Activated CD8-positive, alpha-beta memory T cell treated with anti-CD3 and anti-CD28 coated beads for 4 hours (primary cell): Measurements from ENCODE around the gene NAV2.

Source experiments
- DNase-seq, 2 donors: peaks; one replicate each; pipeline ENCODE4 v3.0.0-alpha.2; 2020; ENCODE audit warnings: low read depth in 2 of 2

Gene NAV2

GRCh38 chr11:19810852-19811251 is 98.2 kb downstream of the NAV2 start:
- DNase-seq, result no peak

DNA sequence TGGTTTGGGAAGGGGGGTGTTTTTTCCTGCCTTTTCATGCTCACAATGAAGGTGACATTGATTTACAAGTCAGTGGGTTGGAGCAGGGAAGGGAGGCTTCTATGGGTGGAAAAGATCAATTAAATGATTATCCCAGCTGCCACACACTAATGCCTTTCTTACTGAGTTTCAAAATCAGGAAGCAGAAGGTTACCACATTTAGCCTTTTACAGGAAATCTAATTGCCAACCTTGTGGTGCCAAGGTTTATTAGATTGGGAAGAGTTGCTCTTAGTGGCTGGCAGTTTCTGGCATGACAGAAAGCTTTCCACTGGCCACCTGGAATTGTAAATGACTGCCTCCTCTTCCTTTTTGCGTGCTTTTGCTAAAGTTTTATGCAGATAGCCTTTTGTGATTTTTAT is 98.7 kb downstream of the NAV2 start:
- no peak for DNase-seq

DNA sequence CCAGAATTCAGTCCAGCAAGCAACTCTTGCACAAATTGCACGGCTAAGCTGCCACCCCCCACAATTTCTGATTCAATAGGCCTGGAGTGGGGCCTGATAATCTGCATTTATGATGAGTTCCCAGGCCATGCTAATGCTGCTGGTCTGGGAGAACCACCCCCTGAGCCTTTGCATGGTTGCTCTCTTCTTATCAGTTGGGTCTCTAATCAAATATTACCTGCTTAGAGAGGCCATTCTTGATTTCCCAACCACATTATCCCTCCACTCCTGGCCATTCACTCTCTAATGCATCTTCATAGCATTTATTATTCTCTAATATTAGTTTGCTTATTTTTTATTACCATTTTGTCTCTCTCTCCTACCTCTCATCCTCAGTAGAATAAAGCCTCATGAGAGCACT is 99.5 kb downstream of the NAV2 start:
- no peak for DNase-seq

DNA sequence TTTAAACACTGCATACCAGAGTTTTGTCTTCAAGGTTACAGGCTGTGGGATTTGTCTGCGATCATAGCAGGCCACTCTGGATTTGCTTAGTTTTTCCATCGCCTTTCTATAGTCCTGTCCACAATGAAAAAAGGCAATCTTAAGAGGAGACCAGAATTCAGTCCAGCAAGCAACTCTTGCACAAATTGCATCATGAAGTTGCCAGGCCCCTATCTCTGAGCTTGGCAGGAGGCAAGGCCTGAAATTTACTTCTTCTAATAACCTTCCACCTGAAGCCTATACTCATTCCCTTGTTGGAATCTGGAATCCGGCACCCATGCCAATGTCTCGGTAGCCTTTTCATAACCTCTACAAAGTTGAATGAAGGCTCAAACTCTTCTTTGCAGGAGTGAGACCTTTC is 100.1 kb downstream of the NAV2 start:
- no peak for DNase-seq

GRCh38 chr11:19813158-19813879 is 100.7 kb downstream of the NAV2 start:
- no peak for DNase-seq

GRCh38 chr11:19814421-19814820 is 101.8 kb downstream of the NAV2 start:
- no peak for DNase-seq

DNA sequence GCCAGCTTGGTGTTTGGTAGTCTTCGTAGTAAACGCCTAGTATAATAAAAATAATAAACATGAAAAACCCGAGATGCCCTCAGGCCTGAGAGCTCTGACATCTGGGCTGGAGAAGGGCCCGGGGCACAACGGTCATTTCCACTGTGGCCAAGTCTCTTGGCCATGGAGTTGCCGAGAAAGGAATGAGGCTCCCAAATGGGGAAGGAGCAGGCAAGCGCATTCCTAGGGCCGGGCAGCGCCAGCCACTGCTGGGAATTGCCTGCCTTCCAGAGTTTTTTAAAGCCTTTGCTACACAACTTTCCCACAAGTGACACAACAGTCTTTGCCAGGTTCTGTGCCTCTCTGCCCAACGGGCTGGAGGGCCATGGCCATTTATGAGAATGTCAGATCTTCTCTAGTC is 103.4 kb downstream of the NAV2 start:
- DNase-seq, result no peak

DNA sequence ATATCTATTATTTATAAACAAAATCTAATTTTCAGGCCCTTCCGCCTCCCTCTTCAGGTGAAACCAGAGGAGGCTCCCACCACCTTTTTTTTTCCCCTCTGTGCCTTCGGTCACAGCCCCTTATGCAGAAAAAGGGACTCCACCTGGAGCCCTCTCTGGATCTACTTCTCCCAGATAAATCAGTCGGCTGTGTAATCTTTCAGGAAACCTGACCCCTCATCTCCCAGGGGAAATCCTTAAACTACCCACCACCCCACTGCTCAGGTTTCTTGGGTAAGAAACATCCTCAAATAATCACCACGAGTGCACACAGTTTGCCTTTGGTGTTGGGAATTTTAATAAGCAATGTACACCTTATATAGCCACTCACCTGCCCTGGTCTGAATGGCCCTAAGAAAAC is 104.2 kb downstream of the NAV2 start:
- no peak for DNase-seq

GRCh38 chr11:19817265-19817851 is 104.7 kb downstream of the NAV2 start:
- no peak for DNase-seq

DNA sequence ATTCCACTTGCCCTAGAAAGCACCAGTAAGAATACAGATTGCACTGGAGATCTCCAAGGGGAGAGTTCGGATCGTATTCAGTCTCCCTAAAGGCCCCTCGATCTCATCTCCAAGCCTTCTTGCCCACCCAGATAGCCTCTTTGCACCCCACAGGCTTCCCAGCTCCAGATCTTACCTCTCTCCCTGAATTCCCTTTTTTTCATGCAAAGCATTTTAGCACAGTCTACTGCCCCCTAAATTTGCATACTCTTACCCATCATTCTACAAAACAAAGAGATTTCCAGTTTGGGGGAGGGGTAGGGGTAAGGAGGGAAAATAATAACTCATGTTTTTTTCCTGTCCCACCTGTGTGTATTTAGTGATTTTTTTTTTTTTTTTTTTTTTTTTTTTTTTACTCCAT is 105.2 kb downstream of the NAV2 start:
- DNase-seq, result no peak

- DNase-seq, result no peak
Measured at GRCh38 chr11:19818619-19819018, 106.0 kb downstream of the NAV2 start.

- no peak for DNase-seq
Measured at GRCh38 chr11:19819148-19819547, 106.5 kb downstream of the NAV2 start.

GRCh38 chr11:19820100-19820499 is 107.5 kb downstream of the NAV2 start:
- no peak for DNase-seq

DNA sequence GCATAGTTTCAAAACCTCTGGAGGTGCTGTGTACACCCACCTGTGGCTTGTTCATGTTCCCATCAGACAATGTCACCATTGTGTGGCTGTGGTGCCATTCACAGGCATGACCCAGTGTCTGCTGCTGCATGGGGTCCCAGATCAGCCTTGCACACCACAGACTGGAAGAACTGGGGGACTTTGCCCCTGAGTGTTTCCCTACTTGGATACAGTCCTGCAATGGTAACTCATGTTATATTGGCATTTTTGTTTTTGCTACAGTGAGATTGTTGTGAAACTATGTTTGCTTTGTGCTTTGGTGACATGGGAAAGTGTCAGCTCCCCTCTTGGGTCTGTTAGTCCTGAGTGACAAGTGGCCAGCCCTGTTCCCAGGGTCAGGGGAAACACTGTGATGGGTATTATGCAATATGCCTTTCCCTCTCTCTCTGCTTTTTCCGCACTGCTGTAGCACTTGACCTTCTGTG is 108.8 kb downstream of the NAV2 start:
- DNase-seq, result no peak

DNA sequence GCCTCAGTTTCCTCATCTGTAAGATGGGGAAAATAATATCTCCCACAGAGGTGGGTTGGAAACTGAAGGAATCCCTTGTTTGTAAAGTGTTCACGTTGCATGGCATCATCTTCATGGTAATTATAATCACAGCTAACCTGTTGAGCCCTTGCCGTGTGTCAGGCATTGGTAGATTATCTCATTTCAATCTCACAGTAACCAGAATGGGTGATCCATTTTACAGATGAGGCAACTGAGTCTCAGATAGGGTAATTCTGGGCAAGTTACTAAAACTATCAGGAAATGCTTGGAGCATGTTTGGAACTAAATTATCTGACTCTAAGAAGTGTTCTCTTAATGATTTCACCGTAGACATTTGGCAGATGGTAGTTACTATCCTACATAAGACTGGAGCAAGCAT is 109.4 kb downstream of the NAV2 start:
- no peak for DNase-seq

GRCh38 chr11:19822531-19822930 is 109.9 kb downstream of the NAV2 start:
- no peak for DNase-seq

GRCh38 chr11:19826606-19827005 is 114.0 kb downstream of the NAV2 start:
- no peak for DNase-seq

DNA sequence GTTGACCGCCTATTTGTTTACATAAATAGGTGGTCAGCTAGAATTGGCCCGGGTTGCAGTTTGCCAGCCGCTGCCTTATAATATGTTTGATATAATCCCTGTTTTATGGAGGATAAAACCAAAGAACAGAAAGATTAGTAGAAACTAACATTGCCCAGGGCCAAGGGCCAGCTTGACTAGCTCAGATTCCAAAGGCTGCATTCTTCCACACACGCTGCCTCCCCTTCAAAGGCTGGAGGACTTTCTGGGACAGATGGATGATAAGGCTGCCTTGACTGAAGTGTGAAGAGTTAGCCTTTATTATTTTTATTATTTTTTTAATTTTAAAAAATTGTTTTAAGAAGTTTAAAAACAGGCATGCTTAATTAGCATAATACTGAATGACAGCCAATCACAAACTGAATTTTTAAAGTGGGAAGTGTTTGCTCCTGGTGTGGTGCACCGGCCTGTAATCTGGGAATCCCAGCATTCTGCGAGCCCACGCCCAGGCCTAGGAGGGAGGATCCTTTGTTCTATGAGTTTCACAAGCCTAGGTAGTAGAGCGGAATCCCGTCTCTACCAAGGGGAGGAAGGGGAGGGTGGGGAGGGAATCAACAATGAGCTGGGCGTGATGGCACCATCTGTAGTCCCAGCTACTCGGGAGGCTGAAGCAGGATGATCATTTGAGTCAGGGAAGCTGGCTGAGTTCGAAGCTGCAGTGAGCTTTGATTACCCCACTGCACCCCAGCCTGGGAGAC is 114.9 kb downstream of the NAV2 start:
- DNase-seq, result no peak

- no peak for DNase-seq
Measured at GRCh38 chr11:19828382-19829108, 115.9 kb downstream of the NAV2 start.

- DNase-seq, result no peak
Measured at GRCh38 chr11:19829109-19829837, 116.6 kb downstream of the NAV2 start.

- no peak for DNase-seq
Measured at GRCh38 chr11:19832086-19832750, 119.6 kb downstream of the NAV2 start.
